AG09309 (cell line): ENCODE results near the gene ZNF213.

Experiments
- DNase-seq: peaks from one replicate; pipeline ENCODE4 v3.0.0-alpha.2; 2010; ENCODE audit warnings: low read depth
- H3K4me3 ChIP-seq: 2 replicates; pipeline ENCODE4 v1.5.1; 2011; ENCODE audit warnings: mild to moderate bottlenecking, low read depth, low read length, moderate library complexity; ENCODE audit not compliant: control insufficient read depth
- CTCF ChIP-seq: IDR thresholded peaks from 2 replicates; pipeline ENCODE4 v1.5.1; 2011; ENCODE audit warnings: mild to moderate bottlenecking, low read depth, low read length, inconsistent platforms; ENCODE audit not compliant: insufficient read depth, control insufficient read depth; ENCODE audit errors: missing control alignments

The ZNF213 gene

GRCh38 chr16:3129137-3130131 is 5.4 kb upstream of the ZNF213 start:
- peak; percentile 94 for TF ChIP-seq CTCF
- no peak overlapping the region for H3K4me3 ChIP-seq
- peak; percentile 43 for DNase-seq

DNA sequence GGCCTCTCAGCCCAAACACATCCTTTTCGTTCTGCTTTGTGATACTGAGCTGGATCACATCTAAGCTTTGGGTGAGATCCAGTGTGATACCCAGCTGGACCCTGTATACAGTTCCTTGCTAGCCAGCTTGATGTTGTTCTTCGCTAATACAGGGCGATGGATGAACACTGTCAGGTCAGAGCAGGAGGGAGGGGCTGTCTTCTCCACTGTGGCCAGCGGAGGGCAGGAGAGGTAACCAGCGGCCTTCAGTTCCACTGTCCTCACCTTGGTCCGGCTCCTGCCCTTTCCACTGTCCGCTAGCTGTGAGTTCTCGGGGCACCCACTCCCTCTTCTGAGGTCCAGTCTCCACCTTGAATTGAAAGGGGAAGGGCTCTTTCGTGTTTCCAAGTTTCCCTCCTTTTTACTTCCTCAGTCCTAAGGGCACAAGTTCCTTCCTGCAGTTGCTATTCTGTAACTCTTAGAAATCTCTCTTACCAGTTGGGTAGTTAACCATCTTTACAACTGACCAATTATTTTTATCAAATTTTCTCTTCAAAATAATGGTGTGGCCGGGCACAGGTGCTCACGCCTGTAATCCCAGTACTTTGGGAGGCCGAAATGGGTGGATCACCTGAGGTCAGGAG is 3.0 kb upstream of the ZNF213 start:
- no peak for DNase-seq
- H3K4me3 ChIP-seq, result no peak overlapping the region
- TF ChIP-seq CTCF, result peak; percentile 58

DNA sequence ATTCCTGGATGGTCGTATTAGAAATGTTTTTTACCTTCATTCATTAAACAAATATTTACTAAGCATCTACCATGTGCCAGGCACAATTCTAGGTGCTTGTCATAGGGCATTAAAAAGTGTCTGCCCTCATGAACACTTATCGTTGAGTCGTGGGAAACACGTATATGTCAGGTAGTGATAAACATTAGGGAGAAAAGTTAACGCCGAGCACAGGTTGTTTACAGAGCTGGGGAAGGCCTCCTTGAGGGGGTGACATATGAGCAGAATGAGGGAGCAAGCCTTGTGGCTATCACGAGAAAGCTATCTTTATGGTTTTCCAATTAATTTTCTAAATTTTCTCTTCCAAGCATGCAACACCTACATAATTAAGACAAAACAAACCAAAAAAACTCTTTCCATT is 985 bp upstream of the ZNF213 start:
- H3K4me3 ChIP-seq, result peak overlapping the region; percentile 100
- no peak for TF ChIP-seq CTCF
- no peak for DNase-seq

GRCh38 chr16:3135126-3135715 is 392 bp downstream of the ZNF213 start:
- DNase-seq, result no peak
- TF ChIP-seq CTCF, result no peak
- H3K4me3 ChIP-seq, result peak overlapping the region; percentile 100

- no peak for DNase-seq
- no peak for TF ChIP-seq CTCF
- H3K4me3 ChIP-seq, result no peak overlapping the region
Observed at GRCh38 chr16:3137267-3137666, 2.4 kb downstream of the ZNF213 start.

GRCh38 chr16:3138342-3138741 is 3.5 kb downstream of the ZNF213 start:
- no peak overlapping the region for H3K4me3 ChIP-seq
- TF ChIP-seq CTCF, result no peak
- no peak for DNase-seq
